Neural cell (in vitro differentiated cells): ENCODE data around the gene RASA1. TPM values are rescaled to one million over a fixed set of nuclear protein-coding genes. Genes with fewer than 3 reads are reported as not detected.

ENCODE experiments used
- H2AFZ ChIP-seq: fragments of 200-600, 300-800 bp; sonication (generic), shearing (Covaris generic); 2 replicates; pipeline ENCODE4 v1.6.0; 2014; ENCODE audit warnings: low read depth, mild to moderate bottlenecking, antibody characterized with exemption, low read length, moderate library complexity
- H3F3A ChIP-seq: fragments of 200-600 bp; shearing (Covaris generic); 2 replicates; pipeline ENCODE4 v1.6.1; 2016; ENCODE audit warnings: mild to moderate bottlenecking, moderate library complexity, mixed read lengths, antibody characterized with exemption, low read length; ENCODE audit not compliant: insufficient read depth, poor library complexity, severe bottlenecking
- H3K27ac ChIP-seq: fragments of 200-600, 300-800 bp; sonication (generic), shearing (Covaris generic); 2 replicates; pipeline ENCODE4 v1.5.1; 2014; ENCODE audit warnings: mild to moderate bottlenecking, low read length, moderate library complexity
- H3K27me3 ChIP-seq: fragments of 300-800, 200-600 bp; sonication (generic), shearing (Covaris generic); 2 replicates; pipeline ENCODE4 v1.6.0; 2014; ENCODE audit warnings: mild to moderate bottlenecking, low read depth, low read length, moderate library complexity; ENCODE audit not compliant: insufficient read depth
- H3K36me3 ChIP-seq: fragments of 300-800, 200-600 bp; sonication (generic), shearing (Covaris generic); 2 replicates; pipeline ENCODE4 v1.5.1; 2014; ENCODE audit warnings: mild to moderate bottlenecking, antibody characterized with exemption, low read length, moderate library complexity; ENCODE audit not compliant: insufficient read depth
- H3K4me2 ChIP-seq: fragments of 300-800, 200-600 bp; sonication (generic), shearing (Covaris generic); 2 replicates; pipeline ENCODE4 v1.6.0; 2014; ENCODE audit warnings: mild to moderate bottlenecking, low read length
- H3K4me3 ChIP-seq: fragments of 300-800, 200-600 bp; sonication (generic), shearing (Covaris generic); 2 replicates; pipeline ENCODE4 v1.5.1; 2014; ENCODE audit warnings: mild to moderate bottlenecking, low read length, moderate library complexity
- H3K79me2 ChIP-seq: fragments of 200-600 bp; shearing (Covaris generic); replicated peaks from 2 replicates; pipeline ENCODE4 v1.6.0; 2014; ENCODE audit warnings: mild to moderate bottlenecking, low read length, moderate library complexity; ENCODE audit not compliant: insufficient read depth
- H3K9ac ChIP-seq: fragments of 300-800, 200-600 bp; sonication (generic), shearing (Covaris generic); 2 replicates; pipeline ENCODE4 v1.6.1; 2016; ENCODE audit warnings: mild to moderate bottlenecking, low read length, mixed read lengths
- H3K9me2 ChIP-seq: fragments of 200-600 bp; shearing (Covaris generic); 2 replicates; pipeline ENCODE4 v1.6.1; 2016; ENCODE audit warnings: mild to moderate bottlenecking, low read length, mixed read lengths; ENCODE audit not compliant: insufficient read depth
- H3K9me3 ChIP-seq: fragments of 200-600, 300-800 bp; sonication (generic), shearing (Covaris generic); 2 replicates; pipeline ENCODE4 v1.6.1; 2016; ENCODE audit warnings: mild to moderate bottlenecking, mixed run types, low read length, moderate library complexity, mixed read lengths
- H4K20me1 ChIP-seq: fragments of 200-600 bp; shearing (Covaris generic); 2 replicates; pipeline ENCODE4 v1.6.1; 2016; ENCODE audit warnings: mild to moderate bottlenecking, mixed run types; ENCODE audit not compliant: insufficient read depth
- EP300 ChIP-seq: fragments of 450-650 bp; conservative IDR thresholded peaks from 2 replicates; pipeline ENCODE4 v1.6.1; 2014; ENCODE audit warnings: antibody characterized with exemption, mild to moderate bottlenecking, moderate library complexity; ENCODE audit not compliant: poor library complexity, severe bottlenecking
- EZH2 ChIP-seq: fragments of 200-600, 300-800 bp; shearing (Covaris generic), sonication (generic); IDR thresholded peaks from 2 replicates; pipeline ENCODE4 v1.6.1; 2014; ENCODE audit warnings: antibody characterized with exemption, low read length, borderline replicate concordance, mild to moderate bottlenecking; ENCODE audit not compliant: insufficient read depth, poor library complexity, severe bottlenecking
- MXI1 ChIP-seq: fragments of 450-650 bp; conservative IDR thresholded peaks from 2 replicates; pipeline ENCODE4 v1.6.1; 2014; ENCODE audit warnings: antibody characterized with exemption, mild to moderate bottlenecking; ENCODE audit not compliant: poor library complexity, severe bottlenecking
- POLR2AphosphoS5 ChIP-seq: IDR thresholded peaks from 2 replicates; pipeline ENCODE4 v1.6.1; 2012
- RAD21 ChIP-seq: fragments of 450-650 bp; conservative IDR thresholded peaks from 2 replicates; pipeline ENCODE4 v1.6.1; 2014; ENCODE audit warnings: antibody characterized with exemption, mild to moderate bottlenecking, moderate library complexity
- SMC3 ChIP-seq: fragments of 450-650 bp; conservative IDR thresholded peaks from 2 replicates; pipeline ENCODE4 v1.6.1; 2014; ENCODE audit warnings: antibody characterized with exemption, mild to moderate bottlenecking, moderate library complexity; ENCODE audit not compliant: poor library complexity
- TAF1 ChIP-seq: IDR thresholded peaks from 2 replicates; pipeline ENCODE4 v1.6.1; 2012; ENCODE audit warnings: low read depth
- polyA plus RNA-seq: library from polyadenylated mRNA; depleted of rRNA; stranded (reverse); fragments of >200 nt; gene quantifications from 2 replicates; pipeline ENCODE4 v1.2.3, GENCODE V29; 2014
- TF ChIP-seq, protein P1 (sequence below): fragments of 450-650 bp; IDR thresholded peaks from 2 replicates; pipeline ENCODE4 v1.5.1; 2014; ENCODE audit warnings: antibody characterized with exemption, mild to moderate bottlenecking, moderate library complexity; ENCODE audit not compliant: poor library complexity, severe bottlenecking
- TF ChIP-seq, protein P2 (sequence below): IDR thresholded peaks from 2 replicates; pipeline ENCODE4 v1.6.1; 2012; ENCODE audit warnings: borderline replicate concordance

RASA1 gene
- polyA plus RNA-seq, 1 donor from 2014 or later = 72.8 TPM

DNA sequence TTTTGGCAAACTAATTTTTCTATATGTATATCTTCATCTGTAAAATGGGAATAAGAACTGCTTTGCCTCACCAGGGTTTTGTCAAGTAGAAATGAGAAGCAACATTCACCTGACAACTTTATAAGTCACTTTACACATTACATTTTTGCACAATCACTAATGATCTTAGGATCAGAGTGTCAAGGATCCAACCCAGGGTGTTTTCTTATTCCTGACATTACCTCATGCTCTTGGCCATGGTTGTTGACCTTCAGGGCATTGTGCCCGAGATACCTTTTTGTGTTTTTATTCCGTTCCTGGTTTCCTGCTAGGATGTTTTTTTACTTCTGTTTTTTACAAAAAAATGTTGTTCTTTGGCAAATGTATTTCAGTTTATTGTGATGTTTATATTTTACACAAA lies 22.2 kb upstream of the RASA1 start:
- no peaks in the 10 kb centered on the region for H3K9me2 ChIP-seq
- H3K4me3 ChIP-seq = no peak overlapping the region
- H3F3A ChIP-seq = no peaks in the 10 kb centered on the region
- H3K9ac ChIP-seq = no peak overlapping the region
- TF ChIP-seq EZH2 (no peak), EP300 (no peak), TAF1 (no peak), SMC3 (no peak), POLR2AphosphoS5 (no peak), MXI1 (no peak)
- TF ChIP-seq, protein P1, sequence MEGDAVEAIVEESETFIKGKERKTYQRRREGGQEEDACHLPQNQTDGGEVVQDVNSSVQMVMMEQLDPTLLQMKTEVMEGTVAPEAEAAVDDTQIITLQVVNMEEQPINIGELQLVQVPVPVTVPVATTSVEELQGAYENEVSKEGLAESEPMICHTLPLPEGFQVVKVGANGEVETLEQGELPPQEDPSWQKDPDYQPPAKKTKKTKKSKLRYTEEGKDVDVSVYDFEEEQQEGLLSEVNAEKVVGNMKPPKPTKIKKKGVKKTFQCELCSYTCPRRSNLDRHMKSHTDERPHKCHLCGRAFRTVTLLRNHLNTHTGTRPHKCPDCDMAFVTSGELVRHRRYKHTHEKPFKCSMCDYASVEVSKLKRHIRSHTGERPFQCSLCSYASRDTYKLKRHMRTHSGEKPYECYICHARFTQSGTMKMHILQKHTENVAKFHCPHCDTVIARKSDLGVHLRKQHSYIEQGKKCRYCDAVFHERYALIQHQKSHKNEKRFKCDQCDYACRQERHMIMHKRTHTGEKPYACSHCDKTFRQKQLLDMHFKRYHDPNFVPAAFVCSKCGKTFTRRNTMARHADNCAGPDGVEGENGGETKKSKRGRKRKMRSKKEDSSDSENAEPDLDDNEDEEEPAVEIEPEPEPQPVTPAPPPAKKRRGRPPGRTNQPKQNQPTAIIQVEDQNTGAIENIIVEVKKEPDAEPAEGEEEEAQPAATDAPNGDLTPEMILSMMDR = no peak
- TF ChIP-seq, protein P2, sequence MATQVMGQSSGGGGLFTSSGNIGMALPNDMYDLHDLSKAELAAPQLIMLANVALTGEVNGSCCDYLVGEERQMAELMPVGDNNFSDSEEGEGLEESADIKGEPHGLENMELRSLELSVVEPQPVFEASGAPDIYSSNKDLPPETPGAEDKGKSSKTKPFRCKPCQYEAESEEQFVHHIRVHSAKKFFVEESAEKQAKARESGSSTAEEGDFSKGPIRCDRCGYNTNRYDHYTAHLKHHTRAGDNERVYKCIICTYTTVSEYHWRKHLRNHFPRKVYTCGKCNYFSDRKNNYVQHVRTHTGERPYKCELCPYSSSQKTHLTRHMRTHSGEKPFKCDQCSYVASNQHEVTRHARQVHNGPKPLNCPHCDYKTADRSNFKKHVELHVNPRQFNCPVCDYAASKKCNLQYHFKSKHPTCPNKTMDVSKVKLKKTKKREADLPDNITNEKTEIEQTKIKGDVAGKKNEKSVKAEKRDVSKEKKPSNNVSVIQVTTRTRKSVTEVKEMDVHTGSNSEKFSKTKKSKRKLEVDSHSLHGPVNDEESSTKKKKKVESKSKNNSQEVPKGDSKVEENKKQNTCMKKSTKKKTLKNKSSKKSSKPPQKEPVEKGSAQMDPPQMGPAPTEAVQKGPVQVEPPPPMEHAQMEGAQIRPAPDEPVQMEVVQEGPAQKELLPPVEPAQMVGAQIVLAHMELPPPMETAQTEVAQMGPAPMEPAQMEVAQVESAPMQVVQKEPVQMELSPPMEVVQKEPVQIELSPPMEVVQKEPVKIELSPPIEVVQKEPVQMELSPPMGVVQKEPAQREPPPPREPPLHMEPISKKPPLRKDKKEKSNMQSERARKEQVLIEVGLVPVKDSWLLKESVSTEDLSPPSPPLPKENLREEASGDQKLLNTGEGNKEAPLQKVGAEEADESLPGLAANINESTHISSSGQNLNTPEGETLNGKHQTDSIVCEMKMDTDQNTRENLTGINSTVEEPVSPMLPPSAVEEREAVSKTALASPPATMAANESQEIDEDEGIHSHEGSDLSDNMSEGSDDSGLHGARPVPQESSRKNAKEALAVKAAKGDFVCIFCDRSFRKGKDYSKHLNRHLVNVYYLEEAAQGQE = no peak
- H3K27ac ChIP-seq = no peak overlapping the region
- H3K36me3 ChIP-seq = no peaks in the 10 kb centered on the region
- H4K20me1 ChIP-seq = no peaks in the 10 kb centered on the region
- no peaks in the 10 kb centered on the region for H3K79me2 ChIP-seq
- no peak overlapping the region for H3K4me2 ChIP-seq
- no peaks in the 10 kb centered on the region for H3K27me3 ChIP-seq
- no peaks in the 10 kb centered on the region for H3K9me3 ChIP-seq
- no peak overlapping the region for H2AFZ ChIP-seq

DNA sequence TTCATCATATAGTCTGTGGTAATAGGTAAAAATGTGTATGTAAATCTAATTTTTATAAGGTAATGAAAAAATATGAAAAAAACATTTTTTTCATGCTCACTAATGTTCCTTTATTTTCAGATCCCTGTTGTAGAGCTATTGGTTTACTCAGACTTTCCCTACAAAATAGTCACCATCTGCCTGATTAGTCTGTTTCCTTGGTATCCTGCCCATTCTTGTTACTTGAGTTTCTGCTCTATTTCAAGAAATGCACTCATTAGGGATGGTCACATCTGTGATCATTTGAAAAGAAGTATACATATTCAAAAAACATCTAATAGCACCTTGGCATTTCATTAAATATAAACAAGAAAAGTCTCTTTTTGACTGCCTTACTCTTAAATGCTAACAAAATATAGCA lies 21.6 kb upstream of the RASA1 start:
- no peaks in the 10 kb centered on the region for H3F3A ChIP-seq
- no peaks in the 10 kb centered on the region for H3K27me3 ChIP-seq
- H3K9ac ChIP-seq = no peak overlapping the region
- H3K9me2 ChIP-seq = no peaks in the 10 kb centered on the region
- H3K27ac ChIP-seq = no peak overlapping the region
- no peak overlapping the region for H3K4me3 ChIP-seq
- TF ChIP-seq TAF1 (no peak), EZH2 (no peak), MXI1 (no peak), EP300 (no peak), RAD21 (no peak)
- TF ChIP-seq, protein P2 = no peak
- no peaks in the 10 kb centered on the region for H4K20me1 ChIP-seq
- H3K9me3 ChIP-seq = no peaks in the 10 kb centered on the region
- H3K36me3 ChIP-seq = no peaks in the 10 kb centered on the region
- H3K4me2 ChIP-seq = no peak overlapping the region
- H3K79me2 ChIP-seq = no peaks in the 10 kb centered on the region
- H2AFZ ChIP-seq = no peak overlapping the region
